Measurements from ENCODE around the gene CACNG4.

Gene CACNG4

GRCh38 chr17:67050471-67051154, 86.1 kb downstream of the CACNG4 start:
- H3K4me3 ChIP-seq (ENCODE audit: low read length) = no peak overlapping the region
- DNase-seq (ENCODE audit: low read depth, low spot score) = no peak

GRCh38 chr17:67051155-67051538, 86.6 kb downstream of the CACNG4 start:
- no peak for DNase-seq (ENCODE audit: low read depth, low spot score)

GRCh38 chr17:67051837-67052236, 87.3 kb downstream of the CACNG4 start:
- H3K4me3 ChIP-seq (ENCODE audit: low read length) = no peak overlapping the region
- DNase-seq (ENCODE audit: low read depth, low spot score) = no peak

More at GRCh38 chr17:67051155-67051538, 86.6 kb downstream of the CACNG4 start:
- no peak overlapping the region for H3K4me3 ChIP-seq (ENCODE audit: low read length)

- no peak for DNase-seq (ENCODE audit: low read depth, low spot score)
- H3K4me3 ChIP-seq (ENCODE audit: low read length) = no peak overlapping the region
These were observed 88.4 kb downstream of the CACNG4 start for GRCh38 chr17:67052720-67053437.

- H3K4me3 ChIP-seq (ENCODE audit: low read length) = no peak overlapping the region
- DNase-seq (ENCODE audit: low read depth, low spot score) = no peak
These were observed 89.0 kb downstream of the CACNG4 start for GRCh38 chr17:67053438-67054000.

DNA sequence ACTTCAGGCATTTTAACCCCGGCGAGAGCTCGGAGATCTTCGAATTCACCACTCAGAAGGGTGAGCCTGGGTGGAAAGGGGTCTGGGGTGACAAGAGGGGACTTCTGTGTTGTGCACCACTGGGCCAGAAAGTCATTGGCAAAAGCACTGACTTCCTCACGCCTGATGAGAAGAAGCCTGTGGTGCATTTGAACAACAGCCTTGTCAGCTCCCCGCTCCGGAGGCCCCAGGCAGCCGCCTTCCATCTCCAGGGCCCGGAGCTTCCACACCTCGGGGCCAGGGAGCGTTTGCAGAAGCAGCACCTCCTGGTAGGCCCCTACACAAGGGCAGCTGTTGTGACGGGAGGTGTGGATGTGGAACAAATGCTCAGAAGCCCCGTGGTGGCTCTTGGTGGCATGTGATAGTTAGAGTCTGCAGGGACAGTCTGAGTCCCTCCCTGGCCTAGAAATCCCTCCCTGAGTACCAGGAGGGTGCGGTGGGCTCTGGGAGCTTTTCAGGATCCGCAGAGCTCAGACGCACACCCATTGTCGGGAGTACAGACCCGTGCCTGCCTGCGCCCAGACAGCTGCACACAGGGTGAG, 89.6 kb downstream of the CACNG4 start:
- DNase-seq (ENCODE audit: low read depth, low spot score) = no peak
- no peak overlapping the region for H3K4me3 ChIP-seq (ENCODE audit: low read length)

DNA sequence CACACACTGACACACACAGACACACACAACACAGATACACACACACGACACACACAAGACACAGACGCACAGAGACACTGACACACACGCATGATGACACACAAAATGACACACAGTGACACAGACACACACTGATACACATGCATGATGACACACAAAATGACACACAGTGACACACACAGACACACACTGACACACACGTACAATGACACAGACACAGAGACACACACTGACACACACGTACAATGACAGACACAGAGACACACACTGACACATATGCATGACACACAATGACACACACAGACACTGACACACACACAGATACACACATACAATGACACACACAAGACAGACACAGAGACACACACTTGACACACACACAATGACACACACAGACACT, 90.1 kb downstream of the CACNG4 start:
- DNase-seq (ENCODE audit: low read depth, low spot score) = no peak

GRCh38 chr17:67055041-67055443, 90.5 kb downstream of the CACNG4 start:
- H3K4me3 ChIP-seq (ENCODE audit: low read length) = no peak overlapping the region
- no peak for DNase-seq (ENCODE audit: low read depth, low spot score)

More for the DNA sequence above, 90.1 kb downstream of the CACNG4 start:
- no peak overlapping the region for H3K4me3 ChIP-seq (ENCODE audit: low read length)

- no peak overlapping the region for H3K4me3 ChIP-seq (ENCODE audit: low read length)
- no peak for DNase-seq (ENCODE audit: low read depth, low spot score)
These were observed 91.6 kb downstream of the CACNG4 start for GRCh38 chr17:67055811-67056745.

- DNase-seq (ENCODE audit: low read depth, low spot score) = no peak
These were observed 92.4 kb downstream of the CACNG4 start for GRCh38 chr17:67056746-67057490.

DNA sequence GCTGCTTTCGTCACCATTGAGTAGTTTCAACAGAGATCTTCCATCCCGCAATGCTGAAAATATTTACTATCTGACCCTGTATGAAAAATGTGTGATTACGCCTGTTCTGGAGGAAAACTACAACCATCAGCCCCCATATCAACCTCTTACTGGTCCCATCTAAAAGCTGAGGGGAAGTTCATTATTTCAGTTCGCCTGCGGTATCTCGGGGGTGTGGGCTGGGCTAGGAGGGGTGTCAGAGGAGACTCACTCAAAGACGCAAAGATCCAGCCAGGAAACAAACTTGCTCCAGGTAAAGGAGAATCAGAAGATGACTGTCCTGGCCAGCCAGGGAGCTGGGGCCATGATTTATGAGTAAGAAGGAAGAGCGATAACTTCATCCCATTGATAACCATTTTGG, 93.5 kb downstream of the CACNG4 start:
- H3K4me3 ChIP-seq (ENCODE audit: low read length) = no peak overlapping the region
- no peak for DNase-seq (ENCODE audit: low read depth, low spot score)

More at GRCh38 chr17:67056746-67057490, 92.4 kb downstream of the CACNG4 start:
- no peak overlapping the region for H3K4me3 ChIP-seq (ENCODE audit: low read length)

DNA sequence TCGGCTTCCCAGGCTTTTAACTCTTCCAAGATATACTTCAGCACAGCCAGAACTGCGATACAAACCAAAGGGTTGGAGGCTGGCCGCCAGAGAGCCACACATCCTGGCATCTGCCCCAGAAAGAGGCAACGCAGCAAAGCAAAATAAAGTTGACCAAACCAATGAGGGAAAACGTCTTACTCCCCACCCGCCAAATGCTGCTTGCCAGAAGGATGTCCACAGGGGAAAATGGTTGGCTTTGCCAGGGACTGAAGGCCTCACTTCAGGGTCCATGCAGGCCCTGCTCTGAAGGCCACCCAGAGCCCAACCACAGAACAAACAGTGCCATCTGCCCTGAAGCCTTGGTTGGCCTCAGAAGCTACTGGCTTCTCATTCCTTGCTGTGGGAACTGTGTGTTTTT, 94.9 kb downstream of the CACNG4 start:
- H3K4me3 ChIP-seq (ENCODE audit: low read length) = no peak overlapping the region
- DNase-seq (ENCODE audit: low read depth, low spot score) = no peak

DNA sequence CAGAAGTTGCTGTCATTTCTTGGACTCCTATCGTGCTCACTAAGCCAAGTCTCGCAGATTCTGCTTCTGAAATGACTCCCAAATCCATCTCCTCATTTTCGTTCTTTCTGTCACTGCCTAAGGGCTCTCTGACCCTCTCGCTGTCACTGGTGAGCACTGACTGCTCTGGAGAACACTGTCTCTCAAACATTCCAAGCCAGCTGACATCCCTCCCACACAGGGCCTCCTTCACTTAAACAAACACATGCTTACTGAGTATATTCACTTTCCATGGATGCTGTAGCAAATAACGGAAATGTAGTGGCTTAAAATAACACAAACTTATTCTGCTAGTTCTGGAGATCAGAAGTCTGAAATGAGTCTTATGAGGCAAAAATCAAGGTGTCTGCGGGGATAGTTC, 98.6 kb downstream of the CACNG4 start:
- no peak overlapping the region for H3K4me3 ChIP-seq (ENCODE audit: low read length)
- no peak for DNase-seq (ENCODE audit: low read depth, low spot score)

GRCh38 chr17:67066717-67067116, 102.2 kb downstream of the CACNG4 start:
- no peak for DNase-seq (ENCODE audit: low read depth, low spot score)
- no peak overlapping the region for H3K4me3 ChIP-seq (ENCODE audit: low read length)

- no peak overlapping the region for H3K4me3 ChIP-seq (ENCODE audit: low read length)
- DNase-seq (ENCODE audit: low read depth, low spot score) = no peak
These were observed 103.3 kb downstream of the CACNG4 start for GRCh38 chr17:67067571-67068482.

- DNase-seq (ENCODE audit: low read depth, low spot score) = no peak
- H3K4me3 ChIP-seq (ENCODE audit: low read length) = no peak overlapping the region
These were observed 104.5 kb downstream of the CACNG4 start for GRCh38 chr17:67068999-67069398.

- no peak for DNase-seq (ENCODE audit: low read depth, low spot score)
These were observed 105.2 kb downstream of the CACNG4 start for GRCh38 chr17:67069603-67070136.

More at GRCh38 chr17:67069603-67070136, 105.2 kb downstream of the CACNG4 start:
- no peak overlapping the region for H3K4me3 ChIP-seq (ENCODE audit: low read length)
